HUES6 (cell line): ENCODE data around the gene DDX39B.

Source experiments
- H3K27ac ChIP-seq: 2 replicates; pipeline ENCODE4 v1.7.0; 2013; ENCODE audit warnings: low read depth, mild to moderate bottlenecking, low read length, inconsistent platforms
- H3K27me3 ChIP-seq: 2 replicates; pipeline ENCODE4 v1.6.1; 2013; ENCODE audit warnings: low read length; ENCODE audit not compliant: control insufficient read depth, insufficient read depth
- H3K36me3 ChIP-seq: 2 replicates; pipeline ENCODE4 v1.6.1; 2013; ENCODE audit warnings: low read length; ENCODE audit not compliant: control insufficient read depth, insufficient read depth
- H3K4me1 ChIP-seq: 2 replicates; pipeline ENCODE4 v1.6.1; 2013; ENCODE audit warnings: low read length; ENCODE audit not compliant: control insufficient read depth, insufficient read depth
- H3K4me3 ChIP-seq: 2 replicates; pipeline ENCODE4 v1.5.1; 2013; ENCODE audit warnings: low read depth, low read length
- H3K9ac ChIP-seq: one replicate; pipeline ENCODE4 v1.6.1; 2013; ENCODE audit warnings: mild to moderate bottlenecking, low read length
- H3K9me3 ChIP-seq: 2 replicates; pipeline ENCODE4 v1.6.1; 2013; ENCODE audit warnings: low read depth, low read length; ENCODE audit not compliant: control insufficient read depth, insufficient read depth

Gene DDX39B

GRCh38 chr6:31545291-31545690 lies 3.5 kb upstream of the DDX39B start:
- Histone ChIP-seq H3K4me1 (peaks cover 16% of the 10 kb centered on the region), H3K27me3 (no peaks in the 10 kb centered on the region), H3K4me3 (peak overlapping the region; percentile 60), H3K9ac (no peak overlapping the region), H3K27ac (no peak overlapping the region), H3K9me3 (no peaks in the 10 kb centered on the region), H3K36me3 (peaks cover 26% of the 10 kb centered on the region)

DNA sequence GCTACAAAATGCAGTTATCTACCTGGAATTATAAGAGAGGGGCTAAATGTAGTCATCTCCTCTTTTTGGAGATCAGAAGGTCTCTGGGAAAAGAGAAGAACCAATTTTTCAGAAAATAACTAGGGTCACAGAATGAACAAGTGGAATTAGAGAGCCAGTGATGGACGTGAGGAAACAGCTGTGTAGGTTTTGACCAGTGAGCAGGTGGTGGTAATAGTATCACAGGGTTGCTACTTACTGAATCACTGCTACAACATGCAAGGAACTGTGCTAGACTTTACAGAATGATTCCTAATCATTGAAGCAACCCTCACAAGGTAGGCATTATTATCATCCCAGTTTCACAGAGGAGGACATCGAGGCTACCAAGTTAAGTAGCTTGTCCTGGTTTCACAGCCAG lies 2.9 kb upstream of the DDX39B start:
- Histone ChIP-seq H3K4me3 (no peak overlapping the region), H3K9ac (no peak overlapping the region), H3K9me3 (no peaks in the 10 kb centered on the region), H3K27ac (no peak overlapping the region), H3K27me3 (no peaks in the 10 kb centered on the region), H3K36me3 (peaks cover 31% of the 10 kb centered on the region), H3K4me1 (peaks cover 22% of the 10 kb centered on the region)

GRCh38 chr6:31543639-31544038 lies 1.8 kb upstream of the DDX39B start:
- Histone ChIP-seq H3K9me3 (no peaks in the 10 kb centered on the region), H3K27ac (no peak overlapping the region), H3K4me1 (peaks cover 31% of the 10 kb centered on the region), H3K9ac (no peak overlapping the region), H3K4me3 (no peak overlapping the region), H3K36me3 (peaks cover 32% of the 10 kb centered on the region), H3K27me3 (no peaks in the 10 kb centered on the region)

GRCh38 chr6:31541059-31541657 lies 645 bp downstream of the DDX39B start:
- Histone ChIP-seq H3K27ac (peak overlapping the region; percentile 94), H3K27me3 (no peaks in the 10 kb centered on the region), H3K9ac (peak overlapping the region; percentile 96), H3K9me3 (no peaks in the 10 kb centered on the region), H3K4me1 (peaks cover 24% of the 10 kb centered on the region), H3K4me3 (peak overlapping the region; percentile 78), H3K36me3 (peaks cover 51% of the 10 kb centered on the region)

DNA sequence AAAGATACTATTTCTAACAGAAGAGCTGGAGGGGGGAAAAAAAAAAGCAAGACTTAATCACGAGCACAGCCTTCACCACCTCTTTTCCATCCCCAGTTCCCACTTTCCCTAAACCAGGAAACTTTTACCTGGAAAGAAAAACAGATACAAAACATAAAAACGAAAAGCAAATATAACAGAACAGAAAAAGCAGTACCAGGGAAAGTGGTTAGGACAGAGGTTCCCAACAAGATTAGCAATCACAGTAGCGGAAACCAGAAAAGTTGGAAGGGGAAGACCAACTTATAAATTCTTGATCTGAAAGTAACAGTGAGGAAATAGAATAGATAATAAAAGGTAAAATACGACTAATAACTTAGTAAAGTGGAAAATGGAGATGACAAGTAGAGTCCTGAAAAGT lies 1.2 kb downstream of the DDX39B start:
- H3K9ac ChIP-seq = peak overlapping the region; percentile 96
- peaks cover 19% of the 10 kb centered on the region for H3K4me1 ChIP-seq
- H3K27me3 ChIP-seq = no peaks in the 10 kb centered on the region
- H3K9me3 ChIP-seq = no peaks in the 10 kb centered on the region
- peaks cover 56% of the 10 kb centered on the region for H3K36me3 ChIP-seq
- H3K4me3 ChIP-seq = peak overlapping the region; percentile 78
- H3K27ac ChIP-seq = peak overlapping the region; percentile 94; the same call in 1 of the 2 replicates

DNA sequence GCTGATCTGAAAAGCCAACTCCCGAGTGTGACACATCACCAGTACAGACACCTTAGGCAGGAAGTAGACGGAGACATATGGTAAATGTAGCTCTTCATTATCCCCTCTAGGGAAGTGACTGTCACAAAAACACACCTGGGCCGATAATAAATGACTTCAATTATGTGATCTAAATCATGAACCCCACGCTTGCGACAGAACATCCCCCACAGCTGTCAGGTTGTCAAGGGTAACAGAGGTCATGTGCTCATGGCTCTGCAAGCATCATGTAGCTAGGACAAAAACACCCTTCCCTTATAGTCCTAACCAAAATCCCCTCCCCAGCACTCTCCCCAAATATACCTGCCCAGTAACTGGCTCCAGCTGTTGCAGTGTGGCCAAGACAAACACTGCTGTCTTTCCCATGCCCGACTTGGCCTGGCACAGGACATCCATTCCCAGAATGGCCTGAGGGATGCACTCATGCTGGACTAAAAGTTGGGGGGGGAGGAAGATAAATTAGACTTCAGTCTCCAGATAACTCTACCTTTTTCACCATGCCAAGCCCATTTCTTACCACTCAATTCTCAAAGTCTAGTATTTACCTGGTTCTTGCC lies 2.9 kb downstream of the DDX39B start:
- no peaks in the 10 kb centered on the region for H3K9me3 ChIP-seq
- H3K36me3 ChIP-seq = peaks cover 73% of the 10 kb centered on the region
- H3K9ac ChIP-seq = no peak overlapping the region
- peak overlapping the region; percentile 78; the same call in 1 of the 2 replicates for H3K4me3 ChIP-seq
- H3K27ac ChIP-seq = no peak overlapping the region
- no peaks in the 10 kb centered on the region for H3K27me3 ChIP-seq
- H3K4me1 ChIP-seq = peaks cover 17% of the 10 kb centered on the region

DNA sequence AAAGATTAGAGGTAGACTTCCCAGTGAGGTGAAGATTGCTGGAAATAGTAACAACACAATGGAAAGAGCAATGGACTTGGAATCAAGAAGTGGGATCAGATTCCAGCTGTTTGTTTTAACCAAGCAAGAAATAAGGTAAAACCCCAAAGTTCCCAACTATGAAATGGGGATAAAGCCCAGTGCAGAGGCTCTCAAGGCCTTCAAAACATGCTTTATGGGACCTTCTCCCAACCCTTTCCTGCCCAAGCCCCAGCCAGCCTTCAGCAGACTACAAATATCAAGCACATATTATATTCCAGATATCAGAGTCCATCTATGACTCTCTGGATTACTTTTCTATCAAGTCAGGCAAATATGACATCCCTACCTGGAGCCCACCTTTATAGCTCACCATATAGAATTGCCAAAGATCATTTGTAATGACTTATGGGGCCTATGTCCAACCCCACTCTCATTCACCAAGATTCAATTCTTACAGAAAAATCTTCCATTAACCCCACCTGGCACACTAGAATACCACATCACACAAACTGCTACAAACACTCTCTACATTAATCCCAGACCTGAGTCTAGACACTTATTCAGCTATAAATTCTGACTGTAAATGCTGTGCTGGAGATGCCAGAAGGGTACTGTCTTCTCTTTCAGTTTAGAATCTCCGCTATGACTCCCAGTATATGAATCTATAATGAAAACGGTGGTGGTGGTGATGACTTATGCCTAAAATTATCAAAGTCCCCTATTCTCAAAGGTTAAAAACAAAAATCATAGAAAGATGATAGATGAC lies 6.1 kb downstream of the DDX39B start:
- H3K36me3 ChIP-seq = peaks cover 99% of the 10 kb centered on the region

GRCh38 chr6:31534521-31535040 lies 7.2 kb downstream of the DDX39B start:
- Histone ChIP-seq H3K36me3 (peaks cover 99% of the 10 kb centered on the region), H3K27ac (no peak overlapping the region), H3K4me1 (peaks cover 12% of the 10 kb centered on the region), H3K9me3 (no peaks in the 10 kb centered on the region), H3K4me3 (no peak overlapping the region), H3K27me3 (no peaks in the 10 kb centered on the region), H3K9ac (no peak overlapping the region)

More for the DNA sequence above, 6.1 kb downstream of the DDX39B start:
- Histone ChIP-seq H3K27me3 (no peaks in the 10 kb centered on the region), H3K27ac (no peak overlapping the region), H3K9ac (no peak overlapping the region), H3K4me3 (no peak overlapping the region), H3K9me3 (no peaks in the 10 kb centered on the region), H3K4me1 (peaks cover 17% of the 10 kb centered on the region)

- Histone ChIP-seq H3K4me3 (no peak overlapping the region), H3K36me3 (peaks cover 96% of the 10 kb centered on the region), H3K27me3 (no peaks in the 10 kb centered on the region), H3K27ac (no peak overlapping the region), H3K4me1 (peaks cover 9% of the 10 kb centered on the region), H3K9me3 (no peaks in the 10 kb centered on the region), H3K9ac (no peak overlapping the region)
Measured at GRCh38 chr6:31534011-31534410, 7.8 kb downstream of the DDX39B start.

DNA sequence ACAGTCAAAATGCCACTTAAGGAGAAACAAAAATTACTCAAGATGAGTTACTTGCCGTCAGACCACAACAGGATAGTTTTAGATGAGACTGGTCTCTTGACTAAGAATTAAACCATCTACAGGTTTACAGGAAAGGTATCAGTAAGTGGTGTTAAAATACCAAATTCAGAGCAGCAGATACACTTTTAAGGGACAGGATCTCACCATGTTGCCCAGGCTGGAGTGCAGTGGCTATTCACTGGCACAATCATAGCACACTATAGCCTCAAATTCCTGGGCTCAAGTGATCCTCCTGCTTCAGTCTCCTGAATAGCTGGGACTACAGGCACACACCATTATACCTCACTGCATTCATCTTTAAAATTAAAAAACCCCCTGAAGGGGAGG lies 8.4 kb downstream of the DDX39B start:
- Histone ChIP-seq H3K27me3 (no peaks in the 10 kb centered on the region), H3K4me3 (no peak overlapping the region), H3K36me3 (peaks cover 91% of the 10 kb centered on the region), H3K9ac (no peak overlapping the region), H3K27ac (no peak overlapping the region), H3K4me1 (peaks cover 7% of the 10 kb centered on the region), H3K9me3 (no peaks in the 10 kb centered on the region)
